Vagina (tissue), 2 donors: ENCODE measurements around the gene FGF11. TPM values are rescaled to one million over a fixed set of nuclear protein-coding genes. Genes with fewer than 3 reads are reported as not detected.

Source experiments
- DNase-seq, 2 donors: peaks; one replicate each; pipeline ENCODE4 v3.0.0-alpha.2; 2017; ENCODE audit errors: extremely low spot score in 2 of 2
- H3K27ac ChIP-seq: fragments of 200-600 bp; sonication (generic); one replicate; pipeline ENCODE4 v1.5.1; 2019
- H3K27me3 ChIP-seq: fragments of 200-600 bp; sonication (generic); one replicate; pipeline ENCODE4 v1.5.1; 2019
- H3K36me3 ChIP-seq, 2 donors: fragments of 200-600 bp; sonication (generic); one replicate each; pipeline ENCODE4 v1.5.1; 2017 to 2019
- H3K4me1 ChIP-seq: fragments of 200-600 bp; sonication (generic); one replicate; pipeline ENCODE4 v1.5.1; 2019
- H3K4me3 ChIP-seq, 2 donors: fragments of 200-600 bp; sonication (generic); 1 replicate in 1 of 2; 2 replicates in 1 of 2; pipeline ENCODE4 v1.5.1; 2016 to 2019
- H3K9me3 ChIP-seq: fragments of 200-600 bp; sonication (generic); one replicate; pipeline ENCODE4 v1.5.1; 2019
- CTCF ChIP-seq, 3 experiments: fragments of 450-650 bp in 2 of 3; fragments of 200-600 bp in 1 of 3; sonication (generic) in 1 of 3; IDR thresholded peaks; one replicate each; pipeline ENCODE4 v1.5.1; 2017 to 2019; ENCODE audit warnings: antibody characterized with exemption in 3 of 3, mild to moderate bottlenecking in 2 of 3, moderate library complexity in 2 of 3
- POLR2A ChIP-seq, 2 donors: fragments of 450-650 bp; IDR thresholded peaks; one replicate each; pipeline ENCODE4 v1.6.1; 2017; ENCODE audit warnings: antibody characterized with exemption in 2 of 2, mild to moderate bottlenecking in 2 of 2, moderate library complexity in 2 of 2
- POLR2AphosphoS5 ChIP-seq, 2 donors: sonication (generic); formaldehyde crosslinking; IDR thresholded peaks; one replicate each; pipeline ENCODE4 v1.9.0; 2017; ENCODE audit warnings: antibody characterized with exemption in 2 of 2, mild to moderate bottlenecking in 2 of 2, low read depth in 1 of 2; ENCODE audit not compliant: insufficient read depth in 1 of 2
- intact Hi-C: fragments of 100-400 bp; cut with DNase I; formaldehyde crosslinking; loops from one replicate; pipeline ENCODE4 v1.15.1; 2023
- total RNA-seq: library from RNA; depleted of rRNA; stranded (reverse); fragments of >200 nt; gene quantifications from one replicate; pipeline ENCODE4 v1.2.3, GENCODE V29; 2016

FGF11 gene
- total RNA-seq, 1 donor from 2014 or later = 10.8 TPM

- Histone ChIP-seq H3K9me3 (no peaks in the 10 kb centered on the region), H3K27me3 (no peaks in the 10 kb centered on the region), H3K27ac (no peak overlapping the region), H3K36me3 (no peaks in the 10 kb centered on the region), H3K4me3 (no peak overlapping the region), H3K4me1 (no peaks in the 10 kb centered on the region)
- no peak for DNase-seq
- no peak for TF ChIP-seq CTCF (IDR thresholded peaks at IDR 0.05)
- no peak for TF ChIP-seq POLR2AphosphoS5 (IDR thresholded peaks at IDR 0.05; ENCODE audit: insufficient read depth in 1 of 2, low read depth in 1 of 2)
- no peak for TF ChIP-seq POLR2A (IDR thresholded peaks at IDR 0.05)
- intact Hi-C loops = no loop called here
Measured at GRCh38 chr17:7425756-7426155, 13.6 kb upstream of the FGF11 start.

GRCh38 chr17:7426203-7426863 is 13.0 kb upstream of the FGF11 start:
- intact Hi-C loops = no loop called here
- Histone ChIP-seq H3K36me3 (no peaks in the 10 kb centered on the region), H3K27me3 (no peaks in the 10 kb centered on the region), H3K27ac (no peak overlapping the region), H3K4me3 (no peak overlapping the region), H3K9me3 (no peaks in the 10 kb centered on the region), H3K4me1 (no peaks in the 10 kb centered on the region)
- DNase-seq = no peak
- TF ChIP-seq CTCF (IDR thresholded peaks at IDR 0.05) (no peak), POLR2A (IDR thresholded peaks at IDR 0.05) (no peak), POLR2AphosphoS5 (IDR thresholded peaks at IDR 0.05; ENCODE audit: insufficient read depth in 1 of 2, low read depth in 1 of 2) (no peak)

- no peak overlapping the region for H3K4me3 ChIP-seq
- H3K9me3 ChIP-seq = no peaks in the 10 kb centered on the region
- no peak for DNase-seq
- H3K27ac ChIP-seq = no peak overlapping the region
- no peaks in the 10 kb centered on the region for H3K27me3 ChIP-seq
- H3K36me3 ChIP-seq = no peaks in the 10 kb centered on the region
- intact Hi-C loops = no loop called here
- TF ChIP-seq CTCF (IDR thresholded peaks at IDR 0.05) (no peak), POLR2A (IDR thresholded peaks at IDR 0.05) (no peak), POLR2AphosphoS5 (IDR thresholded peaks at IDR 0.05; ENCODE audit: insufficient read depth in 1 of 2, low read depth in 1 of 2) (no peak)
- H3K4me1 ChIP-seq = no peaks in the 10 kb centered on the region
Measured at GRCh38 chr17:7426896-7427489, 12.3 kb upstream of the FGF11 start.

GRCh38 chr17:7427549-7427948 is 11.8 kb upstream of the FGF11 start:
- DNase-seq = no peak
- Histone ChIP-seq H3K27ac (no peak overlapping the region), H3K27me3 (no peaks in the 10 kb centered on the region), H3K4me3 (no peak overlapping the region), H3K9me3 (no peaks in the 10 kb centered on the region), H3K36me3 (no peaks in the 10 kb centered on the region), H3K4me1 (no peaks in the 10 kb centered on the region)
- intact Hi-C loops = no loop called here
- no peak for TF ChIP-seq POLR2AphosphoS5 (IDR thresholded peaks at IDR 0.05; ENCODE audit: insufficient read depth in 1 of 2, low read depth in 1 of 2)
- TF ChIP-seq POLR2A (IDR thresholded peaks at IDR 0.05) = no peak
- TF ChIP-seq CTCF (IDR thresholded peaks at IDR 0.05) = no peak

- TF ChIP-seq CTCF (IDR thresholded peaks at IDR 0.05) = no peak
- TF ChIP-seq POLR2AphosphoS5 (IDR thresholded peaks at IDR 0.05; ENCODE audit: insufficient read depth in 1 of 2, low read depth in 1 of 2) = no peak
- no peak for TF ChIP-seq POLR2A (IDR thresholded peaks at IDR 0.05)
- Histone ChIP-seq H3K27ac (no peak within 1 kb of the TSS), H3K27me3 (no peaks in the 10 kb centered on the region), H3K9me3 (no peaks in the 10 kb centered on the region), H3K4me1 (no peaks in the 10 kb centered on the region), H3K36me3 (no peaks in the 10 kb centered on the region), H3K4me3 (no peak within 1 kb of the TSS)
- intact Hi-C loops = no loop called here
- no peak for DNase-seq
Measured at GRCh38 chr17:7428557-7428956, 10.8 kb upstream of the FGF11 start, which contains the start of gene SPEM3. TSS of gene SPEM3 (plus strand) at chr17:7428857. CDS start at chr17:7428903, 46 bp downstream.
